SHP77 (cell line): ENCODE results near the gene VANGL2.

ENCODE experiments used
- DNase-seq, 2 experiments: peaks; one replicate each; lab custom pipeline; 2025; lab: John Stamatoyannopoulos, UW

The VANGL2 gene

GRCh38 chr1:160460683-160461287 is 60.4 kb downstream of the VANGL2 start:
- no peak for DNase-seq

- DNase-seq = no peak
These were observed 64.8 kb downstream of the VANGL2 start for GRCh38 chr1:160465123-160465522.

- no peak for DNase-seq
These were observed 66.6 kb downstream of the VANGL2 start for GRCh38 chr1:160466961-160467360.

- DNase-seq = no peak
These were observed 67.2 kb downstream of the VANGL2 start for GRCh38 chr1:160467576-160467975.

GRCh38 chr1:160471253-160471652 is 70.9 kb downstream of the VANGL2 start:
- no peak for DNase-seq

- no peak for DNase-seq
These were observed 71.7 kb downstream of the VANGL2 start for GRCh38 chr1:160472112-160472511.

GRCh38 chr1:160474392-160475242 is 74.3 kb downstream of the VANGL2 start:
- no peak for DNase-seq
